HG02571 (cell line): Measurements from ENCODE around the gene TMEM14A.

ENCODE experiments used
- ATAC-seq: cut with Tn5 transposase; IDR thresholded peaks from one replicate; pipeline ENCODE4 v1.9.1; 2021; ENCODE audit warnings: mild to moderate bottlenecking, moderate library complexity; ENCODE audit not compliant: unreplicated experiment

TMEM14A gene

DNA sequence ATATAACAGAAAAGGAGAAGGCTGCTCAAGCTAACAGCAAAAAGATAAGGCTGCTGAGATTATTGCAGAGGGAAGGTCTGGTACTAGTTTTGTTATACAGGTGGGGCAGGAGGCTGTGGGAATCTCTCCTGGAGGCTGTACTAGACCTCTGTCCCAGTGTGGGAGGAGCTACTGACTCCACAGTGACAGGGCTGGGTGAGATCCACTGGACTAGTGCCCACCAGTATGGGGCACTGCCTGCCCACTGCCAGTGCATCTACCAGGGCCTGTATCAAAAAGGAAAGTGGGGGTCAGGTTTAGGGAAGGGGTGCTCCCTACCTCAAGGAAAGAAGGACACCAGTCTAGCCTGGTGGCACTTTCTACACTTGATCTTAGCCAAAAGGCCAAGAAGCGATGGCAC lies 62.3 kb downstream of the TMEM14A start:
- ATAC-seq = no peak

DNA sequence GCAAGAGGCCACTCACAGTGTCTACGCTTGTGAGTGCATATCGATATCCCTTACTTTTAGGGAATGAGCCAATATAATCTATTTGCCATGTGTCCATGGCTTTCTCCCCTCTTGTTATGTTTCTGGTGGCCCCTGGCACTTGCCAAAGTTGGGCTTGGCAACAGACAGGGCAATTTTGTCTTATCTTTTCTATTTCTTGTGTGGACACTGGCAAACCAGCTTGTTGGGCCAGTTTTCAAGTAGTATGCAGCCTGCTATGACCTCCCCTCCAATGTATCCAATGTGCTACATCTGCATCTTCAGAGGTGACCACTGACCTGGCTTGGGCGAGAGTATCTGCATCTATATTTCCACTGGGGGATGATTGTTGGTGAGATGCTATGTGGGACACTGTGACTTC lies 63.2 kb downstream of the TMEM14A start:
- ATAC-seq = no peak

GRCh38 chr6:52735071-52735470 lies 64.2 kb downstream of the TMEM14A start:
- ATAC-seq = no peak

- no peak for ATAC-seq
These were observed 65.2 kb downstream of the TMEM14A start for GRCh38 chr6:52736145-52736544.
